IMR-90 (cell line): ENCODE measurements around the gene BANP. TPM values are rescaled to one million over a fixed set of nuclear protein-coding genes. Genes with fewer than 3 reads are reported as not detected.

Experiments used
- ATAC-seq: fragments of 200-7000 bp; cut with Tn5 transposase; 2 replicates; pipeline ENCODE4 v1.9.1; 2020; ENCODE audit warnings: low read depth, mild to moderate bottlenecking, moderate library complexity
- BruUV-seq: library from RNA; stranded (reverse); fragments of 400-500 nt; replicated peaks from 2 replicates; lab custom pipeline; 2021; lab: Mats Ljungman, UMichigan
- CTCF ChIA-PET: fragments of 300-600 bp; formaldehyde crosslinking; extraction: SDS; loops from one replicate; lab custom pipeline; 2021; ENCODE audit warnings: antibody characterized with exemption; lab: Yijun Ruan, JAX
- POLR2A ChIA-PET: fragments of 300-600 bp; sonication (Branson Sonifier 250); formaldehyde crosslinking; loops from one replicate; lab custom pipeline; 2022; ENCODE audit warnings: antibody characterized with exemption; ENCODE audit not compliant: unreplicated experiment; lab: Charles Lee
- DNase-seq: peaks from one replicate; pipeline ENCODE4 v3.0.0; 2013
- H2AFZ ChIP-seq: replicated peaks from 2 replicates; pipeline ENCODE3; 2013; ENCODE audit warnings: low read length, mild to moderate bottlenecking; ENCODE audit not compliant: poor library complexity
- H2AK5ac ChIP-seq: 2 replicates; pipeline ENCODE4 v1.6.1; 2013; ENCODE audit warnings: low read depth, low read length, inconsistent platforms
- H2AK9ac ChIP-seq: replicated peaks from 2 replicates; pipeline ENCODE3; 2013; ENCODE audit warnings: mild to moderate bottlenecking, low read depth, low read length, moderate library complexity; ENCODE audit not compliant: poor library complexity
- H2BK120ac ChIP-seq: 2 replicates; pipeline ENCODE4 v1.6.1; 2013; ENCODE audit warnings: low read depth, low read length, inconsistent platforms
- H2BK15ac ChIP-seq: 3 replicates; pipeline ENCODE4 v1.6.1; 2013; ENCODE audit warnings: low read depth, low read length, inconsistent platforms
- H2BK20ac ChIP-seq: 2 replicates; pipeline ENCODE4 v1.6.1; 2013; ENCODE audit warnings: low read depth, mild to moderate bottlenecking, inconsistent platforms, low read length, moderate library complexity
- H2BK5ac ChIP-seq: 2 replicates; pipeline ENCODE4 v1.6.1; 2013; ENCODE audit warnings: mild to moderate bottlenecking, low read depth, low read length, inconsistent platforms; ENCODE audit not compliant: poor library complexity, severe bottlenecking
- H3K14ac ChIP-seq: replicated peaks from 2 replicates; pipeline ENCODE4 v1.6.1; 2013; ENCODE audit warnings: low read depth, low read length, inconsistent platforms
- H3K18ac ChIP-seq: 2 replicates; pipeline ENCODE4 v1.6.1; 2013; ENCODE audit warnings: low read depth, low read length, control low read depth
- H3K23ac ChIP-seq: 2 replicates; pipeline ENCODE4 v1.6.1; 2013; ENCODE audit warnings: low read depth, low read length, inconsistent platforms
- H3K27ac ChIP-seq: 2 replicates; pipeline ENCODE4 v1.5.1; 2013; ENCODE audit warnings: mild to moderate bottlenecking, control low read depth, low read length; ENCODE audit not compliant: insufficient read depth
- H3K27me3 ChIP-seq: 2 replicates; pipeline ENCODE4 v1.6.1; 2013; ENCODE audit warnings: low read length; ENCODE audit not compliant: control insufficient read depth, insufficient read depth
- H3K36me3 ChIP-seq: 2 replicates; pipeline ENCODE4 v1.6.1; 2013; ENCODE audit warnings: low read length, mixed read lengths; ENCODE audit not compliant: control insufficient read depth, insufficient read depth
- H3K4ac ChIP-seq: 2 replicates; pipeline ENCODE4 v1.6.1; 2013; ENCODE audit warnings: low read depth, low read length, inconsistent platforms
- H3K4me1 ChIP-seq: 2 replicates; pipeline ENCODE4 v1.6.1; 2013; ENCODE audit warnings: low read length, mixed read lengths; ENCODE audit not compliant: control insufficient read depth, insufficient read depth
- H3K4me2 ChIP-seq: 2 replicates; pipeline ENCODE4 v1.6.1; 2013; ENCODE audit warnings: low read depth, mild to moderate bottlenecking, control low read depth, low read length, moderate library complexity
- H3K4me3 ChIP-seq: 2 replicates; pipeline ENCODE4 v1.5.1; 2013; ENCODE audit warnings: low read depth, mild to moderate bottlenecking, control low read depth, low read length, moderate library complexity; ENCODE audit not compliant: insufficient read depth
- H3K56ac ChIP-seq: 2 replicates; pipeline ENCODE4 v1.6.1; 2013; ENCODE audit warnings: low read length, inconsistent platforms; ENCODE audit not compliant: insufficient read depth; ENCODE audit errors: extremely low read depth
- H3K79me1 ChIP-seq, 2 experiments: 2 replicates each; pipeline ENCODE4 v1.6.1; 2013; ENCODE audit warnings: low read length in 2 of 2, inconsistent platforms in 1 of 2, low read depth in 1 of 2
- H3K9ac ChIP-seq: 2 replicates; pipeline ENCODE4 v1.6.1; 2013; ENCODE audit warnings: low read depth, low read length, control low read depth
- H3K9me1 ChIP-seq: 2 replicates; pipeline ENCODE4 v1.6.1; 2013; ENCODE audit warnings: low read length, inconsistent platforms; ENCODE audit not compliant: insufficient read depth
- H3K9me3 ChIP-seq: 2 replicates; pipeline ENCODE4 v1.6.1; 2013; ENCODE audit warnings: low read length; ENCODE audit not compliant: control insufficient read depth, insufficient read depth
- H4K20me1 ChIP-seq: 2 replicates; pipeline ENCODE4 v1.6.1; 2013; ENCODE audit warnings: low read length, inconsistent platforms; ENCODE audit not compliant: insufficient read depth
- H4K5ac ChIP-seq: 2 replicates; pipeline ENCODE4 v1.6.1; 2013; ENCODE audit warnings: mild to moderate bottlenecking, low read depth, low read length, control low read depth
- H4K8ac ChIP-seq, 2 experiments: 2 replicates each; pipeline ENCODE4 v1.6.1; 2013; ENCODE audit warnings: low read depth in 2 of 2, low read length in 2 of 2, control low read depth in 1 of 2, inconsistent platforms in 1 of 2
- H4K91ac ChIP-seq: 2 replicates; pipeline ENCODE4 v1.6.1; 2013; ENCODE audit warnings: low read depth, low read length, inconsistent platforms; ENCODE audit not compliant: insufficient read depth
- BHLHE40 ChIP-seq: fragments of 150-350 bp; IDR thresholded peaks from 2 replicates; pipeline ENCODE4 v1.6.1; 2016; ENCODE audit warnings: mild to moderate bottlenecking, low read depth, low read length
- CEBPB ChIP-seq: IDR thresholded peaks from 2 replicates; pipeline ENCODE4 v1.6.1; 2012; ENCODE audit warnings: low read depth, low read length, improper control_type of control experiment
- CHD1 ChIP-seq: IDR thresholded peaks from 2 replicates; pipeline ENCODE4 v1.6.1; 2012; ENCODE audit warnings: low read depth, low read length, improper control_type of control experiment
- FOS ChIP-seq: fragments of 150-350 bp; IDR thresholded peaks from 2 replicates; pipeline ENCODE4 v1.6.1; 2016; ENCODE audit warnings: low read depth, low read length
- MXI1 ChIP-seq: IDR thresholded peaks from 2 replicates; pipeline ENCODE4 v1.6.1; 2012; ENCODE audit warnings: low read depth, mild to moderate bottlenecking, low read length, moderate library complexity, borderline replicate concordance
- NFE2L2 ChIP-seq: fragments of 150-350 bp; IDR thresholded peaks from 2 replicates; pipeline ENCODE4 v1.6.1; 2016; ENCODE audit warnings: low read depth, mild to moderate bottlenecking, low read length
- RAD21 ChIP-seq: IDR thresholded peaks from 2 replicates; pipeline ENCODE4 v1.6.1; 2012; ENCODE audit warnings: low read length, improper control_type of control experiment
- RFX5 ChIP-seq: IDR thresholded peaks from 2 replicates; pipeline ENCODE4 v1.8.0; 2012; ENCODE audit warnings: low read depth, mild to moderate bottlenecking, low read length, moderate library complexity
- SMC3 ChIP-seq: fragments of 150-350 bp; IDR thresholded peaks from 2 replicates; pipeline ENCODE4 v1.6.1; 2016; ENCODE audit warnings: low read depth, mild to moderate bottlenecking, antibody characterized with exemption, low read length, moderate library complexity
- WGBS, 2 experiments: methylation state at CpG; one replicate each; pipeline versions ENCODE4 v1.1.5 to v1.1.7; 2013; ENCODE audit warnings: missing lambda C conversion rate in 2 of 2; ENCODE audit not compliant: insufficient read length in 1 of 2; ENCODE audit errors: extremely low coverage in 2 of 2; 5-methylcytosine and 5-hydroxymethylcytosine counted together
- dilution Hi-C: fragments of 300-500 bp; cut with HindIII; formaldehyde crosslinking; loops from one replicate; pipeline ENCODE4 v1.14.3; 2018; ENCODE audit warnings: low sequenced_read_pairs; ENCODE audit not compliant: unreplicated experiment
- in situ Hi-C: fragments of 300-500 bp; cut with MboI; formaldehyde crosslinking; loops from 3 replicates; pipeline ENCODE4 v1.14.3; 2019; ENCODE audit warnings: low sequenced_read_pairs, inconsistent platforms, mixed read lengths
- intact Hi-C: fragments of 100-400 bp; cut with micrococcal nuclease; formaldehyde crosslinking; loops from 2 replicates; pipeline ENCODE4 v1.10.0; 2022
- polyA plus RNA-seq, 3 experiments: library from polyadenylated mRNA; depleted of rRNA; stranded (reverse); fragments of >200 nt; gene quantifications; 2 replicates each; pipeline ENCODE4 v1.2.3, GENCODE V29; 2012; ENCODE audit warnings: low replicate concordance in 1 of 3
- total RNA-seq: library from RNA; depleted of rRNA; stranded (reverse); fragments of >200 nt; gene quantifications from 2 replicates; pipeline ENCODE4 v1.2.3, GENCODE V29; 2012
- TF ChIP-seq, protein P1 (sequence below): fragments of 150-350 bp; IDR thresholded peaks from 2 replicates; pipeline ENCODE4 v1.6.1; 2017; ENCODE audit warnings: mild to moderate bottlenecking, antibody characterized with exemption, low read length, low read depth
- TF ChIP-seq, protein P2 (sequence below): fragments of 150-350 bp; IDR thresholded peaks from 2 replicates; pipeline ENCODE4 v1.6.1; 2016; ENCODE audit warnings: low read depth, mild to moderate bottlenecking, low read length, moderate library complexity, borderline replicate concordance

BANP gene
- total and polyA plus RNA-seq, 2 of the 4 experiments (the other 2 are of a cell fraction) = 17.4 to 17.9 TPM

DNA sequence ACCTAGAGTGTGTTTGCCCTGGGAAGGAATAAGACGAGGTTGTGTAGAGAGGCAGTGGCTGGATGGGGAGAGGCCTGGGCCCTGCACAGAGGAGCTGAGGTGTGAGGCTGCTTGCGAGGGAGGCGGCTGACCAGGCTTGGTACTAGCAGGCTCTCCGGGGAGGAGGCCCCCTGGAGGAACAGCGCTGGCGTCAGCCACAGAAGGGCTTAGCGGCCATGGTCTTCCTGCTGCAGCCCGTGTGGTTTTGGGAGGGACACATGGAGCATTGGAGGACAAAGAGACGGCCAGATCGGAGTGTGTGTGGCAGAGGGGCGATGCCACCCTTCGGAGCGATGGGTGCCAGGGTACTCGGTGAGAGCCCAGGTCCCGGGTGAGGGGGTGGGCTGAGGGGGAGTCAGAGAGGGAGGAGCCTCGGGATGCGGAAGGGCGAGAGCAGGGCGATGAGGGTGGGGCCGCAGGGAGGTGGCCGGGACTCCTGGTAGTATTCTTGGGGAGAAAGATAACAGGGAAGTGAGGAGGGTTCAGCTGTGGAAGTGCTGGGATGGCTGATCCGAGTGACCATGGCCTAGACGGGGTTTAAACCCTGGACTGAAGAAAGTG lies 8.3 kb downstream of the BANP start:
- H3K23ac ChIP-seq = no peak overlapping the region
- no peak overlapping the region for H3K4me3 ChIP-seq
- H4K5ac ChIP-seq = no peak overlapping the region
- no peak overlapping the region for H3K9ac ChIP-seq
- no peak overlapping the region for H3K56ac ChIP-seq
- no peak overlapping the region for H3K4me2 ChIP-seq
- H2BK5ac ChIP-seq = no peak overlapping the region
- H3K27me3 ChIP-seq = no peaks in the 10 kb centered on the region
- TF ChIP-seq, protein P1, sequence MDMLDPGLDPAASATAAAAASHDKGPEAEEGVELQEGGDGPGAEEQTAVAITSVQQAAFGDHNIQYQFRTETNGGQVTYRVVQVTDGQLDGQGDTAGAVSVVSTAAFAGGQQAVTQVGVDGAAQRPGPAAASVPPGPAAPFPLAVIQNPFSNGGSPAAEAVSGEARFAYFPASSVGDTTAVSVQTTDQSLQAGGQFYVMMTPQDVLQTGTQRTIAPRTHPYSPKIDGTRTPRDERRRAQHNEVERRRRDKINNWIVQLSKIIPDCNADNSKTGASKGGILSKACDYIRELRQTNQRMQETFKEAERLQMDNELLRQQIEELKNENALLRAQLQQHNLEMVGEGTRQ = no peak
- TF ChIP-seq FOS (no peak), RAD21 (no peak), MXI1 (no peak), BHLHE40 (no peak), SMC3 (no peak), CHD1 (no peak), NFE2L2 (no peak), CEBPB (no peak), RFX5 (no peak)
- TF ChIP-seq, protein P2, sequence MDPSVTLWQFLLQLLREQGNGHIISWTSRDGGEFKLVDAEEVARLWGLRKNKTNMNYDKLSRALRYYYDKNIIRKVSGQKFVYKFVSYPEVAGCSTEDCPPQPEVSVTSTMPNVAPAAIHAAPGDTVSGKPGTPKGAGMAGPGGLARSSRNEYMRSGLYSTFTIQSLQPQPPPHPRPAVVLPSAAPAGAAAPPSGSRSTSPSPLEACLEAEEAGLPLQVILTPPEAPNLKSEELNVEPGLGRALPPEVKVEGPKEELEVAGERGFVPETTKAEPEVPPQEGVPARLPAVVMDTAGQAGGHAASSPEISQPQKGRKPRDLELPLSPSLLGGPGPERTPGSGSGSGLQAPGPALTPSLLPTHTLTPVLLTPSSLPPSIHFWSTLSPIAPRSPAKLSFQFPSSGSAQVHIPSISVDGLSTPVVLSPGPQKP = no peak
- no peak overlapping the region for H4K8ac ChIP-seq
- no peak overlapping the region for H3K27ac ChIP-seq
- dilution Hi-C loops (no loop called here), in situ Hi-C loops (no loop called here), intact Hi-C loops (loop anchor here (10.0 kb wide), 3 partner anchors 345 to 605 kb away; partner anchors contain the start of gene ZNF469)
- POLR2A ChIA-PET = no interaction called here
- H4K91ac ChIP-seq = no peak overlapping the region
- no peak overlapping the region for H2AK5ac ChIP-seq
- no peak overlapping the region for H3K14ac ChIP-seq
- no peak overlapping the region for H2BK15ac ChIP-seq
- H2BK120ac ChIP-seq = no peak overlapping the region
- no peak overlapping the region for H3K4ac ChIP-seq
- BruUV-seq = no TSS peak
- H2AFZ ChIP-seq = no peak overlapping the region
- H3K36me3 ChIP-seq = peaks cover 2% of the 10 kb centered on the region; the same call in 1 of the 2 replicates
- peaks cover 30 to 96% of the 10 kb centered on the region in 2 experiments for H3K79me1 ChIP-seq
- peaks cover 21% of the 10 kb centered on the region for H3K9me1 ChIP-seq
- WGBS, 2 experiments = 92% methylated on average over 14 of the region's 23 CpGs; no CpG with 5 or more reads in 1 of the 2 experiments
- H4K20me1 ChIP-seq = peaks cover 22% of the 10 kb centered on the region
- ATAC-seq = no peak
- H3K4me1 ChIP-seq = peaks cover 29% of the 10 kb centered on the region
- no peak overlapping the region for H3K18ac ChIP-seq
- H3K9me3 ChIP-seq = no peaks in the 10 kb centered on the region
- CTCF ChIA-PET = no interaction called here
- DNase-seq = no peak
- H2AK9ac ChIP-seq = peak overlapping the region; percentile 11
- no peak overlapping the region for H2BK20ac ChIP-seq
